Endothelial cell of hepatic sinusoid (primary cell): ENCODE measurements around the gene DAPK2.

Source experiments
- in situ Hi-C: cut with HindIII; loops from 2 replicates; pipeline ENCODE4 v1.10.0; 2017; ENCODE audit warnings: low sequenced_read_pairs

Gene DAPK2

DNA sequence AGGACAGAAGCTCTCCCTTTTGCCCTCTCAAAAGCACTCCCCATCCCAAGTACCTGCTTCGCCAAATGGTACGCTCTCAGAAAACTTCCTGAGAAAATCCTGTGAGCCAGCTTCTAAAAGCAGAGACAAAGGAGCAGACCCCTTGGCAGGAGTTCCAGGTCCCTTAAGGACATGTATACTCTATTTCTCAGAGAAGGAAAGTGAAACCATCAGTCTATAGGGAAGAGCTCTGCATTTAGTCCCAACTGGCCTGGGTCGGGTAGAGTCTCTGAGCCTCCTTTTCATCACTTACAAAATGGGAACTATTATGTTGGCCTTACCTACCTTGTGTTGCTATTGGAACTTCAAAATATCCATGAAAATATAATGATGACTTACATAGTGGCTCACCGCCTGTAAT lies 19.7 kb downstream of the DAPK2 start:
- in situ Hi-C loops = no loop called here

DNA sequence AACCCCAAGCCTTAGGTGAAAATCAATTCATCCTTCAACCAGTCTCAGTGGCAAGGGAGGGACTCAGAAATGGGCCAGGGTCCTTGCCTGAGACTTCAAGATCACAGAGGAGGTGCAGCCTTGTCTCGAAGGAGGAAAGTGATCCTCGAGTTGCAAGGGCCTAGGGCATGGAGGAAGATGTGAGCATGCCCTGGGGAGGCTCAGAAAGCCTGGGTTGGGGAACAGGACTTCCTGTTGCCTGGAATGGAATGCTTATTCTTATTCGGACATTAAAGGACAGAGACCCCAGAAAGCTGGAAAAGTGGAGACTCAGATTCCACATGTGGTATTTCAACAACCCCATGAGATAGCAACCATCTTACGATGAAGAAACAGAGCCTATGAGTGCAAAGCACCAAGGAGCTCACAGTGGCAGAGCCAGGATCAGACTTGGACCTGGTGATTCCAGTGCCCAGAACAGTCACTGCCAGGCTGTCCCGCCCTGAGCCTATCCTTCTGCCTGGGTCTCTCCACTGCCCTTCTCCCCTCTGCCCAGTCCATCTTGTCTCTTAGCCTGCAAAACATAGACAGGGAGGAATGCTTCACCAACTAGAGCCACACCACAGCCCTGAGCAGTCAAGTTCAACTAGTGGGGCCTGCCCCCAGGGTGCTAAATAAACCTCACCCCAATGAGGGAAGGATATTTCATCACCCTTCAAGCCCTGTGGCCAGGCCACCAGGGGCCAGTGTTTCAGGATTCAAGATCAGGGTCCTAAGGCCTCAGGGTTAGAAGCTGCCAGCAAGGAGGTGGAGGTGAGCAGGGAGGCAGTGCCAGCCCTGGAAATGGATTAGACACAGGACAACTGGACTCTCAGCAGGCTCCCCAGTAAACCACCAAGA lies 21.9 kb downstream of the DAPK2 start:
- in situ Hi-C loops = no loop called here

DNA sequence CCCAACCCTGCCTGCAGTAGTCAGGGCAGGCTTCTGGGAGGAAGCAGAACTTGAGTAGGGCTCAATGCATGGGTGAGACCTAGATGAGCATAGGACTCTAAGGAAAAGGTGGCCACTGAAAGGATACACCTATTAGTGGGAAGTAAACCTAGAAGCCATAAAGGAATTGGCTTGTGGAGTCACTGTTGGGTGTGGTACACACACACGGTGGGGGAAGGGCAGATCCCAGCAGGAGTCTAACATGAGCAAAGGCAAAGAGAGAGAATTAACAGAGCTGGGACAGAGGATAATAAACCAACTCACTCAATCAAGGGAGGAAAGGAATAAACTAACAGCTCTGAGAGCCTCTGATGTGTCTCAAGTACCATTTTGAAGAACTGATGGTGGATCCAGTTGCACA lies 23.1 kb downstream of the DAPK2 start:
- in situ Hi-C loops = no loop called here

DNA sequence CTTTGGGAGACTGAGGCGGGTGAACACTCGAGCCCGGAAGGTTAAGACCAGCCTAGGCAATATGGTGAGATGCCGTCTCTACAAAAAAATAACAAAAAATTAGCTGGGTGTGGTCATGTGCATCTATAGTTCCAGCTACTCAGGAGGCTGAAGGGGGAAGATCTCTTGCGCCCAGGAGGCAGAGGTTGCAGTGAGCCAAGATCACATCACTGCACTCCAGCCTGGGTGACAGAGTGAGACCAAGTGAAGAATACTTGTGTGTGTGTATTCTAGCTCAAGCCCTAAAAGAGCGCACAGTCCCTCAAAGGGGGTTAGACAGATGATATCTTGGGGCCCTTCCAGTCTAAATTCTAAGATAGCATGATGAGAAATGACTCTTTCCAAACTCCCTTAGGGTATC lies 23.7 kb downstream of the DAPK2 start:
- in situ Hi-C loops = no loop called here

DNA sequence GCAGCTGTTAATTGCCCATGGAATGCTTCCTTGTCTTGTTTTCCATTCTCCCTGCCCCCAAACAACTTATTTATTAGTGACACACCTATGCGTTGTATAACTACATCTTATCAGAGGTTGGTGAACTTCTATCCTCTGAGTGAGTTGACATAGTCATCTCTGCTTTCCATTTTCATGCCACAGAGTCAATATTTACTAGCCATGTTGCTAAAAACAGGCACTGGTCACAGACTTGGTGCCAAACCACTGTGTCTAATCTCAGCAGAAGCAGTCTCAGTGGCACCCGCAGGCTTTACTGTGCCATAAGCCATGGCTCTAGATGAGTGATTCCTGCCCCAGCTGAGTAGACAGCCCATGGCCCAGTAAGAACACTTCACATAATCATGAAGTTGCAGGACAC lies 26.5 kb downstream of the DAPK2 start:
- in situ Hi-C loops = no loop called here

DNA sequence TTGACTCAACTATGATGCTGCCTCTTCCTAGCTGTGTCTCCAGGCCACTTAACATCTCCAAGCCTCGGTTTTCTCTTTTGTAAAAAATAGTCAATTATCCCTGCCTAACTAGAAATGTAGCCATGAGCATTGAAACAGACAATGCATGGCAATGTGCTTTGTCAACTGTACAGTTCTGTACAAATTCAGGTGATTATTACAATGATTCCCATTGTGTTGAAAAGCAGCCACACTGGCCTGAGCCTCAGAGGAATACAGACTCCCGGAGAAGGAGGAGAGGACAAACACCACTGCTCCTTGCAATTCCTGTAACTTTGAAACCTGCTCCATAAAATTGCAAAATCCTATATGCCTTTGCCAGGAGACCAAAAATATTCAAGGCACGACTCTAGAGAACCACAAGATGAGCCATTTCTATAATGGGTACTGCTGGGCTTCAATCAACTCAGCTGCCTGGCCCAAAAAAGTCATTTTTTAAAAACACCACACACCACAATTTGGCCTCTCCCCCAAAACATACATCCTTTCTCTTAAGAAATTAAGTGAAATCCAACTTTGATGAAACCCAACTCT lies 28.6 kb downstream of the DAPK2 start:
- in situ Hi-C loops = no loop called here

DNA sequence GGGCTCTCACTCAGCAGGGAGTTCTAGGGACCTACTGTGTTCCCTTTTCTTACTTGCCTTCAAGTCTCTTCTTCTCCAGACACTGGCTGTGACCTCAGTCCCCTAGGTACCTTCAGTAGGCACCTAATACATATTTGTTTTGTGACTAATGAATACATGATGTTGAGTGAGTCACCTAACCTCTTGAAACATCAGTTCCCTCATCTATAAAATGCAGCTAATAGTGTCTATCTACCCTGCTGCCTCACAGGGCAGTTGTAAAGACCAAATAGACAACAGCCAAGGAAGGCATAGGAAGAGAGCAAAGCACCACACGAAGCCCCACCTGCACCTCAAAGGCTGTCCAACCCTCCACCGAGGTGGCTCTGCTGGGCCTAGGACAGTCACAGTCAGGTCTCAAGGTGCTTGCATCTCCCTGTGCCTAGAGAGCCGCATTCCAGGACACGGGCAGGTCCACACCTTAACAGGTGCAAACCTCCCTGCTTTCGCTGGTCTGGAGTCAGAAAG lies 29.1 kb downstream of the DAPK2 start:
- in situ Hi-C loops = no loop called here

DNA sequence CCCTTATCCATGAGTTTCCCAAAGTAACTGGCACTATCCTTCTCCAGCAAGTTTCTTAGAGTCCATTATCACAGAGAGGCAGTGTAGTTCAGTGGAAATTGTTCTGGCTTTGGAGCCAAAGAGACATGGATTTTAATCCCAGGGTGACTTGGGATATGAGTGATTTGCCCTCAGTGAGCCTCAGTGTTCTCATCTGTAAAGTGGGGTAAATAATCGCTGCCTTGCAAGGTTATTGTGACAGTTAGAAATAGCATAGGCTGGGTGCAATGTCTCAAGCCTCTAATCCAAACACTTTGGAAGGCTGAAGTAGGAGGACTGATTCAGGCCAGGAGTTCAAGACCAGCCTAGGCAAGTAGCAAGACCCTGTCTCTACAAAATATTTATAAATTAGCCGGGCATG lies 30.0 kb downstream of the DAPK2 start:
- in situ Hi-C loops = no loop called here

DNA sequence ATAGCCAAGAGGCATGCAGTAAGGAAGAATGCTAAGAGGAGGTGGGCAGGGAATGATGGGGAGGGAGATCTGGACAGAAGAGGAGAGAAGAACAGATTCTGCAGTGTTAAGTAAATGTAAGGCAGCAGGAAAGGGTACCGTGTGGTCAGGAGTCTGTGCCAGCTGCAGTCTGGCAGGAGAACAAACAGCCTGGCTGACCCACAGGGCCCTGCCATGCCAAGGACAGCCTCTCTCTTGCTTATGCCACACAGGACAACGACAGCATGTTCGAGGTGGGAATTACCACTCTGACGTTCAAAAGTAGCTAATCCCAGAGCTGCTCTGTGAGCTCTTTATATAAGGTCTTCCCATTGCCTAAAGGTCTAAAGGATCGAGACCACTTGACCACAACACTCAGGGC lies 31.3 kb downstream of the DAPK2 start:
- in situ Hi-C loops = no loop called here

DNA sequence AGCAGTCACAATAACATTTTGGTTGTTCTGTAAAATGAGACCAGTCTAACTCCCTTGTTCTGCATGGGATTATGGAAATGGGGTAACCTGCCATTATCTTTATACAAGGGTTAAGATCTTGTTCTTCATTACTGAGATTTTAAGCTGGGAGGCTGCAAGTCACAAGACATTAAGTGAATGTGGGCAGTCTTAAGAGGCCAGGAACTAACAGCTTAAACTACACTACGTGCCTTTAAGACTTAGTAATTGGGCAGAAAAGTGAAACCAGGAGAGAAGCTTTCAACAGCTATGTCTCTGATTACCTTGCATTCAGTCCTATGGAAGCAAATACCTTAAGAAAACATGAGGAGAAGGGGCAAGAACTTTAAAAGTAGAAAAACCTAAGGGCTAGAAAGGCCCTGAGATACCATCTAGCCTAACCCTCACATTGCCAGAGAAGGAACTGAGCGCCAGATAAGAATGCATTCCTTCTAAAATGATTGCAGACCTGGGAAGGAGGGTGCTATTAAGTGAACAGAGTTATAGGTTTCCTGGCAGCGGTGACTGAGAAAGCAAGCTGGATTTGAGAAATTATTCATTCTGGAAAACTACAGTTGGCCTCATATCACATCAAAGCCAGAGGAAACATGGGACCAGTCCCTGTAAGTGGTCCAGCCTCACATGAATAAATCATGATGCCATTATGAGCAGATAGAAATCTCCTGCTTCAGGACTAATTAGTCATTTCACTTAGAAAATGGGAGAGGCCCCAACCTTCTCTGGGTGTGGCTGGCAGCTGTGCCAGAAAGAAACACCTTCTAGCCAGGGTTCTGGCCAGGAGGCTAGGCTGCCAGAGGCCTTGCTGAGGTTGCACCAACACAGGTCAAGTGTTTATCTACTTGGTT lies 32.9 kb downstream of the DAPK2 start:
- in situ Hi-C loops = no loop called here

DNA sequence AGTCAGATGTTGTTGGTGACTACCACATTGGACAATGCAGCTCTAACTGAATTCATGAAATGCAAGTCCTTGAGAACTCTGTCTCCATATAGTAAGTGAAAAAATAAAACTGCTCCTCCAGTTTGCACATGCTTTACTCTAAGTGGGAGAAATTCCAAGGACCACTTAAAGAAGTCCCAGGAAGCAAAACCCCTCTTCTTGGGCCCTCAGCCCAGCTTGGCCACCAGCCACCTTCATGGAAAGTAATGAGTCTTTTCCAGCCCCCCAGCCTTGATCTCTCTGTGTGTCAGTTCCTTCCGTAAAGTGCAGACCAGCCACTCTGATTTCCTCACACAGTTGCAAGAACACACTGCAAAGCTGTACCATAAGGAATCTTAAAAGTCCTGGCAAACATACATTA lies 34.5 kb downstream of the DAPK2 start:
- in situ Hi-C loops = no loop called here

DNA sequence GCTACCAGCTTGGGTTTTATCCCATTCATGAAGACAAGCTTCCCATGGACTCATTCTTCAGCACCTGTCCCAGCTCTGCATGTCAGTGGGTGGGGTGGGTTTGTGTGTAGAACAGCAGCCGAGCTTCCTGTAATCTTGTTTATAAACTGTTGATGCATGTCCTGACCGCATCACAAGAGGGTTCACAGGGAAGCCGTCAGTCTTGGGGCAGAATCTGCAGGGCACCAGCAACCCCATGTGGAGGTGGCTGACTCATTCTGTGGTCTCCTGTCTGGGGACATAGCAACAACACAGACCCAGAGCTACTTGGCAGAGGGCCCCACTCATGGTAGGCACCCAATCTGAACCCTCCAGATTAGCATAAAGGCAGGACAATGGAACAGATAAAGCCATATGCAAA lies 35.6 kb downstream of the DAPK2 start:
- in situ Hi-C loops = no loop called here

DNA sequence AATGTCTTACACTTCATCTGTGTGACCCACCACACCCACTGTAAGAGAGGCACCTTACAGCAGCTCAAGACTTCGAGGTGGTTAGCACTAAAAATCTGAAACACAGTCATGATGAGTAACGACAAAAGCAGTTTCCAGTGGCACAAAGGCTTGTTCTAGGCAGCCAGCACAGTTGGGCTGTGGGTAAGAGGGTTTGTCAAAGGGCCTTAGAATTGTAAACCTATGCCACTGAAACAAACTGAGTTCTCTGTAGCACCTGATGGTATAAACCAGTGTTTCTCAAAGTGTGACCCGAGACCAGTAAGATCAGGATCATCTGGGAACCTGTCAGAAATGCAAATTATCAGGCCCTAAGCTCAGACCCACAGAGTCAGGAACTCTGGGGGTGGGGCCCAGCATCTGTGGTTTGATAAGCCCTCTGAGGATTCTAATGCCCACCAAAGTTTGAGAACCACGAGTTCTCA lies 36.5 kb downstream of the DAPK2 start:
- in situ Hi-C loops = no loop called here

DNA sequence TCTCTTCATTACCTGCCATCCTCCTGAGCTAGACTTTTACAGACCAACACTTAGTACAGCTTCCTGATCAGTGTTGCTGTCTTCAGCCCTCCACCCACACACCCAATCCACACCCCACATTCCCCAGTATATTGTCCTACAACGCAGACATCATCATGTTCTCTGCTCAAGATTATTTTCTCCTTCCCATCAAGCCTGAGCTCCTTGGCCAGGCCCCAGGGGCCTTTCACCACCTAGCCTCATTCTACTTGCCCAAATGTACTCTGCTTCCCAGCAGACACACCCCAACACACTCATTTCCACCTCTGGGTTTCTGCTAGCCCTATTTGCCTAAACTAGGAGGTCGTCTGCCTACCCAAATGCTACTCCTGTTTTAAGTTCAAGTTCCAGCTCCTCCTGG lies 37.0 kb downstream of the DAPK2 start:
- in situ Hi-C loops = no loop called here

DNA sequence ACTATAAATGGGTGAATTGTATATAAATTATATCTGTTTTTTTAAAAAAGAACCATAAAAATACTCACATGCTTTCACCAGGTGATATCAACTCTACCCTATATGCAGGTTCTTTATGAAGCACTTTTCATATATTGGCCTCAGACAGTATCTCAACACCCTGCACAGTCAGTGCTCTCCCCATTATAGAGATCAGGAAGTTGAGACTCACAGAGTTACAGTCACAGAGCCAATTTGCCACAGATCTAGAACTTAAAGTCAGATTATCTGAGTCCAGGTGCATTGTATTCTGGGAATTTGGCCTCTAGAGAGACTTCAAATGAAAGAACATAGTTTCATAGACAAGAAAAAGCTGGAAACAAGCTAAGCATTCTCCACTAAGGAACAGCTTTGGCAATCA lies 38.1 kb downstream of the DAPK2 start:
- in situ Hi-C loops = no loop called here

DNA sequence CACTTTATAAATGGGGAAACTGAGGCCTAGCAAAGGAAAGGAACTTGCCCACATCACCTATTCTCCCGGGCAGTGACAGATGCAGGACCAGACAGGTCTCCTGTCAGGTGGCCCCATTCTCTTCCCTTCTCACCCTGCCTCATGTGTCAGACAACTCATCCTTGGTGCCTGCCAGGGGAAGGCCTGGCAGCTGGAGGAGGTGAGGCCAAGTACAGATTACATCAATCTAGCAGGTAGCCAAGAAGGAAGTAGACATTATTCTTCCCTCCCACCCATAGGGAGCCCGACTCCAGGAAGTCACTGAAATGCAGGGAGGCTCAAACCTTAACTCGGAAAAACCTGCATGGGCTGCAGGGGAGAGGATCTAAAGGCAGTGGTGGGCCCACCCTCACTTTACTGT lies 39.6 kb downstream of the DAPK2 start:
- in situ Hi-C loops = no loop called here

DNA sequence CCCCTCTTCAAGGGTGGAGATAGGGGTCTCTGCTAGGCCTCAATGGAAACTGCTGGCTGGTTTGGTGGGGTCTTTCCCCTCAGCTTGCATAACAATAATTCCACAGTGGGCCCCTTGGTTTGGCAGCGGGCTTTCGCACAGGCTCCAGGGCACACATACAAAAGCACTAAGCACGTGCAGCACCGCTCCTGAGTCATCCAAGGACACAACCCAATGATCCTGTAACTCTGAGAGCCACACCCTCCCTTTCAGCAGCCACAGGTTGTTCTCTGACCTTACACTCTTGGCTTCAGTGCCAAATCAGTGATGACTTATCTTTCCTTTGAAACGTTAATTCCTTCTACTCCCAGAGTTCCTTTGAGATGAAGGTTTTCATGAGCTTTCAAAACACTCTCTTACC lies 41.7 kb downstream of the DAPK2 start:
- in situ Hi-C loops = loop anchor here (5.0 kb wide), 1 partner anchor 82 kb away; no protein-coding TSS in a partner anchor

DNA sequence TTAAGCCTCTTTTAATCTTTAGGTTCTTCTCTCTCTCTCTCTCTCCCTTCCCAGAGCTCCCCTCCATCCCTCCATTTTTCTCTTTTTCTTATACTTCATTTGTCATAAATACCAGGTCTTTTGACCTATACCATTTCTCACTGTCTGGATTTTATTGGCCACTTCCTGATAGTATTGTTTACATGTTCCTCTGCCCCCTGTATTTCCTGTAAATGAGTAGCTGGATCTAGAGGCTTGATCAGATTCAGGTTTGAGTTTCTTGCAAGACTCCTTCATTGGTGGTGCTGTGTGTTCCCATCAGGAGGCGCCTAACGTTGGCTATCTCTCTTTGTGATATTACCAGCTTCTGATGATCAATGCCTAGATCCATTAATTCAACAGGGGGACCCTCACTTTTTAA lies 42.2 kb downstream of the DAPK2 start:
- in situ Hi-C loops = loop anchor here (5.0 kb wide), 1 partner anchor 82 kb away; no protein-coding TSS in a partner anchor

DNA sequence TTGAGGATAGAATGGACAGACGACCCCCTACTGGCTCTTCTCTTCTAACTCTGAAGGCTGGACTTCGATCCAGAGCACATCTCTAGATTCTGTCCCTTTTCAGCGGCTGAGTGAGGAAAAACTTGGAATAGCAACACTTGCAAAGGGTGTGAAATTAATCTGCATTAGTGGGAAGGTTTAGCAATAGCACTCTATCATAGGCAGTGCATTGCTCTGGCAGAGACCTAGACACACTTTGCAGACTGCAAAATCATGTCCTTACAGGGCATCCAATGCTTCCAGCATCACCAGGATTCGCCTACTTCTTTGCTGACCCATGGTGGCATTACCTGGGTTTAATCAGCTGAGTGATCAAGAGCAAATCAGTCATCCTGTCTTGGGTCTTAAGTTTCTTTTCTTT lies 43.1 kb downstream of the DAPK2 start:
- in situ Hi-C loops = loop anchor here (5.0 kb wide), 1 partner anchor 81 kb away; no protein-coding TSS in a partner anchor

DNA sequence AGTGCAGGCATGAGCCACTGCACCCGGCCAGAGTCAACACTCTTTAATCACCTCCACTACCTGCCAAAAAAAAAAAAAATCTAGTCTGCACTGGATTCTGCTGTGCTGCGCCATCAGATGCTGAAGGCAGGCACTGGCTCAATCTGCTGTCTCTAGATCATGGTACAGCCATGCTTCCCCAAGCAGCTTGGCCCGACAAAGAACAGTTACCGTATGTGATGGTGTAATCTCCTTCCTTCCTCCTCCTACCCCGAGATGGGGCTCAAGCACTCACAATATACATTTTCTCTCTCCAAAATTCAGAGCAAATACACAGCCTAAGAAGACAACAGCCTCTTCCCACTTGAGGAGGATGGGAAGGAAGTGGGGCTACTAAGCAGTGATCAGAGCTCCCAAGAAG lies 45.1 kb downstream of the DAPK2 start:
- in situ Hi-C loops = loop anchor here (5.0 kb wide), 1 partner anchor 79 kb away; no protein-coding TSS in a partner anchor
